GM10847 (cell line): ENCODE measurements around the gene PTGER3.

Experiments used
- POLR2A ChIP-seq: IDR thresholded peaks from 2 replicates; pipeline ENCODE4 v1.6.1; 2011; ENCODE audit not compliant: insufficient read length; ENCODE audit errors: extremely low read depth

The PTGER3 gene

GRCh38 chr1:71037829-71038620, 9.6 kb downstream of the PTGER3 start:
- TF ChIP-seq POLR2A: no peak

DNA sequence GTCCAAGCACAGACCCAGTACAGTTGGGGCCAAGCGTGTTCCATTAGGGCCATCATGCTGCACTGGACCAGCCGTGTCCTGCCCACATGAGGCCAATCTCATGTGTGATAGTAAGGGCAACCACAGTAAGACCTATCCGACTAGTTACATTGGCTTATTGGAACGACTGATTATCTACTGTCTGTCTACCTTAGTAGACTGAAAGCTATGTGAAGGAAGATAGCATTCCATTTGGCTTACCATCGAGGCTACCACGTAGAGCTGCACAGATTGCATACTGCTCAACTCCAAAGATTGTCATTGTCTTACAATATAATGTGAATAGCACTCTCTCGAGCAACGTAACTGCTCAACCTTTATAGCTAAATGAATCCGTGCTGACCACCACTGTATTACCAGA, 10.6 kb downstream of the PTGER3 start:
- no peak for TF ChIP-seq POLR2A

DNA sequence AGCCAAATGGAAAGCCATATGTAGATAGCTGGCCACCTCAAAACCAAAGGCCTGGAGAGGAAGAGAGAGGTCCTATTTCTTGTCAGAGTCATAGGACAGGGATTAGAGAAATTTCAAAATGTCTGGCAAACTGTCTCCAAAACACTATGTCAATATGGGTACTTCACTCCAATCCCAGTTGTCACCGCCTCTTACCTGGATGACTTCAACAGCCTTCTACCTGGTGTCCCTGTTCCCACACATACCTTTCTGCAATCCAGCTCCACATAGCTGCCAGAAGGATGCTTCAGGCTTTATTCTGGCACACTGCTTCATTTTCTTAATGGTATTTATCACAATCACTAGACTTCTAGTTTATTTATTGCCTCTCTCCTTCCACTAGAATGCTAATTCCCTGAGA, 14.5 kb downstream of the PTGER3 start:
- no peak for TF ChIP-seq POLR2A

DNA sequence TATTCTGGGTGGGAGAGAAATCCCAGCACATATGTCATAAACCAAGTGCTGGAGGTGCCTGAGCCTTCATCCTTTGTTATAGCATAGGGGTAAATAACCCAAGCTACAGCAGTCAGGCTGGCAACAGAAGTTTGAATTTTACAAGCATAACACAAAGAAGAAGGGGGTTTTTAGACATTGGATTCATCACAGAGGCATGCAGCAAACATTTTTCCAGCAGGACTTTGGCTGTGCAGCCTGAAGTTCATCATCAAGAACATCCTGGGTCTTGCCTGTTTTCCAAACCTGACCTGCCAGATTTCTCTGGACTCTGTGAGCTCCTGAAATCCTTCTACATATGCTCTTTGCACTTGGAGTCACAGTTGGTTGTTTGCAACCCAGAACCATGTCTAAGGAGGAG, 16.2 kb downstream of the PTGER3 start:
- no peak for TF ChIP-seq POLR2A

GRCh38 chr1:71030026-71030425, 17.6 kb downstream of the PTGER3 start:
- no peak for TF ChIP-seq POLR2A

- TF ChIP-seq POLR2A: no peak
Observed at GRCh38 chr1:71028981-71029380, 18.6 kb downstream of the PTGER3 start.

DNA sequence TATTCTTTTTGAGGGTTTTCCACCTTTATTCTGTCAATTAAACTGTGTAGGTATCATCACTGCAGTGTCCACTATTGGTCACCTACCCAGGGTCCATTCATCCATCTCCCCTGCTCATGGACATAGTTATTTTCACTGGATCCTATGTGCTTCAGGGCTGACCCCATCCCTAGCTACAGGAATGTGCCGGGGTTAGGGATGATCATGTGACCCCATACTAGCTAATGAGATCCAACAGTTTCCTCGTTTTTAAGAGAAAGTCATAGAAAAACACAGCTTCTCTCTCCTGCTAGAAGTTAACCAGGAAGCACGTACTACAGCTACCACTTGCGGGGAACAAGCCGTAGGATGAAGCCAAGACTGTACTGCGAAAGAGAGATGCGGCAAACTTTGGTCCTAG, 19.6 kb downstream of the PTGER3 start:
- no peak for TF ChIP-seq POLR2A

DNA sequence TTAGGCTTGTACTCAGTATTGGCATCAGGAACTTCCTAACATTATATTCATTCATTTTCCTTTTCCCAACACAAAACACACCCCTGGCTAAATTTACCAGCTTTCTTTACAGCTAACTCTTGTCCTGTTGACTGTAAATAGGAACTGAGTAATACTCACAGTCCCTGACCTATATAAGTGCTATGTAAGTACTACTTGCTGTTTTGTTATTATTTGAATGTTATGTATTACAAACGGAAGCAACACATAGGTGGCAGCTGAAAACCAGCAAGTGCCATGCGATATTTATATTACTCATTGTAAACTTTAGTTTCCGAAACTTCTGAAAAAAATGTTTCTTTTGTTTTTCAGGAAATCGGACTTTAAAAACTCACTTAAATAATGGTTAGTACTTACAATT, 21.5 kb downstream of the PTGER3 start:
- no peak for TF ChIP-seq POLR2A

DNA sequence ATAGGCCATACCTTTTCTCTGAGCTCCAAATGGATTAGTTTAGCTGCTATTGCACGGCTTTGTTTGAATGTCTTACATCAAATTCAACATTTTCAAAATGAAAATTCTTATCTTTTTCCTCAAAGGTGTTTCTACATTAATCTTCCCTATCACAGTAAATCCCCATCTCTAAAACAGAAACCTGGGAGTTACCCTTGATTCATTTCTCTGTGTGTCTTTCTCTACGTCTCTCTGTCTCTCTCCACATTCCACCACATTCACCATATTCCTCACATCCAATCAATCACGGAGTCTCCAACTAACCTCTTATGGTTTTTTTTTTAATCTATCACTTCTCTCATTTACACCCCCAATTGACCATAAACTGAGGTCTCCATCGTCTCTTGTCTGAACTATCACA, 24.1 kb downstream of the PTGER3 start:
- no peak for TF ChIP-seq POLR2A

- no peak for TF ChIP-seq POLR2A
Observed at GRCh38 chr1:71019233-71019969, 28.2 kb downstream of the PTGER3 start.

DNA sequence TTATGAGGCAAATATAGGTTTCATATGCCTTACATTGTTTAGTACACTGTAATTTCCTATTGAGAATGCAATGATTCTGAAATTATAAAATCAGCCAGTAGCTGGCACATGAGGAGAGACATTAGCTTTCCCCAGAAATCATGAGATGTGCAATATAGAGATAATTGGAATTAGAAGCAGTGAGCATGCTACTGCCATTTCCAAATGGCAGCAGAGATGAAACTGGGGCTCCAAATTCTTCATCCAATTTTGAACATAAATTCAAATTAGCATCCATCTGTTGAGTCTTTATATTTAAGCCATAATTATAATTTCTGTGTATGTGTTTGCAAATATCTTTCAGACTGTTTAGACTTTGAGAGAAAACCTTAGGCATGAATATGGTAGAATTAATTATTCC, 28.8 kb downstream of the PTGER3 start:
- TF ChIP-seq POLR2A: no peak

- TF ChIP-seq POLR2A: no peak
Observed at GRCh38 chr1:71015745-71016144, 31.9 kb downstream of the PTGER3 start.

DNA sequence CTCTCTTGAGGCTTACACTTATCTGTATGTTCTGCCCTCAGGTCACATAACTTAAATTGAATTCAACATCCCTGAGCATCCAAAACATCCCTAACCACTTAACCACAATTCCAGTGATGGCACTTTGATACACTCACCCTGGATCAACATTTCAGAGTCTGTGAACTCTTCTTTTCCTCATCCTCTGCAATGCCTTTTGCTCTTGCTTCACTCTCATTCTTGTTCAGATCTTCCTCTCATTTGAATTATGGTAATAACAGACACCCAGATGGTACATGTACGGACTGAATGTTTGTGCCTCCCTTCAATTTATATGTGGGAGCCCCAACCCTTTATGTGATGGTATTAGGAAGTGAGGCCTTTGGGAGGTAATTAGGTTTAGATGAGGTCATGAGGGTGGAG, 33.4 kb downstream of the PTGER3 start:
- no peak for TF ChIP-seq POLR2A

GRCh38 chr1:71002709-71003475, 44.7 kb downstream of the PTGER3 start:
- TF ChIP-seq POLR2A: no peak

DNA sequence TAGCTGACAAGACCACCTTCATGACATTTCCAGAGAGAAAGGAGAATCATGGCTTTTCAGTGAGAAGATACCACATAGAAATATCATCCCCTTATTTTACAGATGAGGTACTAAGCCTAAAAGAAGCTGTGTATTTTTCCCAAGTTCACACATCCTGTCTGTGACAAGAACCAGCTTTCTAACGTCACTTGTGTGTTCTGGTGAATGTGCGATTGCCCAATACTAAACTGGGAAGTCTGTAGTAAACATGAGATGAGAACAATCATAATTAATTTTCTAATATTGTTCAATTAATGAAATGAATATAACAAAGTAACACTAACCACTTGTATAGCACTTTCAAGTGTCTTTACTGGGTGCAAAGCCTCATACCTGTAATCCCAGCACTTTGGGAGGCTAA, 46.0 kb downstream of the PTGER3 start:
- TF ChIP-seq POLR2A: no peak

- no peak for TF ChIP-seq POLR2A
Observed at GRCh38 chr1:70997793-70998192, 49.8 kb downstream of the PTGER3 start.
